Stimulated activated CD8-positive, alpha-beta memory T cell treated with anti-CD3 and anti-CD28 coated beads, Interleukin-4, amount 100 ng/mL, for 24 hours (primary cell): ENCODE results near the gene CENPX.

Source experiments
- DNase-seq: peaks from one replicate; pipeline ENCODE4 v3.0.0-alpha.2; 2020; ENCODE audit warnings: low read depth

CENPX gene

GRCh38 chr17:82022310-82022980, at the start of gene CENPX:
TSS of gene CENPX (minus strand) at chr17:82022878. CDS start at chr17:82022861, 17 bp downstream.
- no peak for DNase-seq

- no peak for DNase-seq
Observed at GRCh38 chr17:82070611-82071010, 47.9 kb upstream of the CENPX start.

- peak; percentile 58 for DNase-seq
Observed at GRCh38 chr17:82065638-82066303, 43.1 kb upstream of the CENPX start, which contains the start of gene DUS1L. TSS of gene DUS1L (minus strand) at chr17:82065804. CDS start at chr17:82065059, 745 bp downstream.

- DNase-seq: no peak
Observed at GRCh38 chr17:82065193-82065637, 42.5 kb upstream of the CENPX start.

GRCh38 chr17:82064433-82065192, 41.9 kb upstream of the CENPX start:
- no peak for DNase-seq

GRCh38 chr17:82063424-82064415, 41.0 kb upstream of the CENPX start:
- no peak for DNase-seq

GRCh38 chr17:82062984-82063368, 40.3 kb upstream of the CENPX start:
- no peak for DNase-seq

GRCh38 chr17:82062076-82062983, 39.7 kb upstream of the CENPX start:
- DNase-seq: no peak

GRCh38 chr17:82061047-82061925, 38.6 kb upstream of the CENPX start:
- DNase-seq: no peak

- DNase-seq: no peak
Observed at GRCh38 chr17:82060614-82061013, 37.9 kb upstream of the CENPX start.

GRCh38 chr17:82060001-82060380, 37.3 kb upstream of the CENPX start:
- no peak for DNase-seq

- DNase-seq: no peak
Observed at GRCh38 chr17:82059272-82060000, 36.8 kb upstream of the CENPX start.

- DNase-seq: no peak
Observed at GRCh38 chr17:82058855-82059249, 36.2 kb upstream of the CENPX start.

GRCh38 chr17:82058230-82058854, 35.7 kb upstream of the CENPX start:
- DNase-seq: no peak

- no peak for DNase-seq
Observed at GRCh38 chr17:82056729-82057621, 34.3 kb upstream of the CENPX start.

GRCh38 chr17:82055965-82056728, 33.5 kb upstream of the CENPX start:
- DNase-seq: no peak
